GM12878 (cell line): ENCODE results near the gene DNAJB6. TPM values are rescaled to one million over a fixed set of nuclear protein-coding genes. Genes with fewer than 3 reads are reported as not detected.
"Not testable (repeated sequence)": the region's sequence is repeated elsewhere in the genome, so short reads cannot be mapped to it uniquely, and the experiment has no call there.

ENCODE experiments used
- ATAC-seq: fragments of 200-7000 bp; cut with Tn5 transposase; 3 replicates; pipeline ENCODE4 v1.9.1; 2020; ENCODE audit warnings: mild to moderate bottlenecking, moderate library complexity
- BruUV-seq: library from RNA; stranded (reverse); fragments of 400-500 nt; replicated peaks from 2 replicates; lab custom pipeline; 2021; lab: Mats Ljungman, UMichigan
- CTCF ChIA-PET: fragments of 300-600 bp; sonication (Branson Sonifier 250); formaldehyde crosslinking; extraction: SDS; loops from one replicate; lab custom pipeline; 2021; ENCODE audit warnings: inconsistent platforms; lab: Yijun Ruan, JAX
- POLR2A ChIA-PET: fragments of 350-600 bp; formaldehyde crosslinking; extraction: SDS; loops from one replicate; lab custom pipeline; 2021; ENCODE audit warnings: inconsistent platforms; lab: Charles Lee
- RAD21 ChIA-PET: fragments of 300-600 bp; sonication (Branson Sonifier 250); formaldehyde crosslinking; loops from one replicate; lab custom pipeline; 2023; ENCODE audit warnings: antibody characterized with exemption; ENCODE audit not compliant: unreplicated experiment; lab: Charles Lee
- SMC1A ChIA-PET: fragments of 300-600 bp; sonication (Branson Sonifier 250); formaldehyde crosslinking; loops from one replicate; lab custom pipeline; 2023; ENCODE audit not compliant: unreplicated experiment, uncharacterized antibody; lab: Charles Lee
- DNase-seq: peaks from one replicate; pipeline ENCODE4 v3.0.0-alpha.2; 2011; ENCODE audit warnings: low read depth, low spot score
- FAIRE-seq: peaks from 3 replicates; lab custom pipeline; 2011; peaks lifted over from hg19 to GRCh38; lab: Jason Lieb, UNC
- H2AFZ ChIP-seq: 2 replicates; pipeline ENCODE4 v1.6.0; 2011; ENCODE audit warnings: low read depth, low read length, control low read depth; ENCODE audit not compliant: control insufficient read depth
- H3K27ac ChIP-seq: 2 replicates; pipeline ENCODE4 v1.5.1; 2011; ENCODE audit warnings: control low read depth; ENCODE audit not compliant: control insufficient read depth, insufficient read depth
- H3K27me3 ChIP-seq, 2 experiments: replicated peaks in 1 of 2; 2 replicates each; pipeline versions ENCODE4 v1.6.0 to v1.6.1; 2011; ENCODE audit warnings: low read length in 1 of 2; ENCODE audit not compliant: control insufficient read depth in 2 of 2, insufficient read depth in 2 of 2
- H3K36me3 ChIP-seq, 2 experiments: 2 replicates each; pipeline ENCODE4 v1.5.1; 2011; ENCODE audit warnings: low read length in 1 of 2; ENCODE audit not compliant: control insufficient read depth in 2 of 2, insufficient read depth in 2 of 2
- H3K4me1 ChIP-seq: 2 replicates; pipeline ENCODE4 v1.6.1; 2011; ENCODE audit warnings: mild to moderate bottlenecking, low read length, moderate library complexity, mixed read lengths; ENCODE audit not compliant: control insufficient read depth, insufficient read depth
- H3K4me2 ChIP-seq: 2 replicates; pipeline ENCODE4 v1.6.0; 2011; ENCODE audit warnings: control low read depth; ENCODE audit not compliant: control insufficient read depth, insufficient read depth
- H3K4me3 ChIP-seq: fragments of 200-600 bp; sonication (generic); 2 replicates; pipeline ENCODE4 v1.5.1; 2016
- H3K79me2 ChIP-seq: 2 replicates; pipeline ENCODE4 v1.6.0; 2011; ENCODE audit warnings: low read length; ENCODE audit not compliant: control insufficient read depth, insufficient read depth
- H3K9ac ChIP-seq: 2 replicates; pipeline ENCODE4 v1.8.0; 2011; ENCODE audit warnings: low read length, control low read depth, mixed read lengths; ENCODE audit not compliant: control insufficient read depth, insufficient read depth
- H3K9me3 ChIP-seq: replicated peaks from 3 replicates; pipeline ENCODE4 v1.5.1; 2011; ENCODE audit warnings: mild to moderate bottlenecking, low read length; ENCODE audit not compliant: control insufficient read depth, insufficient read depth
- H4K20me1 ChIP-seq: 2 replicates; pipeline ENCODE4 v1.6.0; 2011; ENCODE audit not compliant: control insufficient read depth, insufficient read depth
- CEBPB ChIP-seq, 2 experiments: fragments of 150-350 bp in 1 of 2; IDR thresholded peaks; 2 replicates each; pipeline ENCODE4 v1.6.1; 2012 to 2014; ENCODE audit warnings: low read depth in 2 of 2, low read length in 2 of 2, borderline replicate concordance in 1 of 2, inconsistent platforms in 1 of 2
- EED ChIP-seq: sonication (generic); IDR thresholded peaks from 2 replicates; pipeline ENCODE4 v1.6.1; 2016; ENCODE audit warnings: antibody characterized with exemption, low read depth
- JUND ChIP-seq: IDR thresholded peaks from 2 replicates; pipeline ENCODE4 v1.6.1; 2012; ENCODE audit warnings: low read depth, mild to moderate bottlenecking, low read length, improper control_type of control experiment, moderate library complexity
- MYB ChIP-seq: fragments of 150-350 bp; IDR thresholded peaks from 2 replicates; pipeline ENCODE4 v1.6.1; 2014; ENCODE audit warnings: mild to moderate bottlenecking, low read depth, low read length, borderline replicate concordance
- NFYB ChIP-seq: IDR thresholded peaks from 2 replicates; pipeline ENCODE4 v1.6.1; 2011; ENCODE audit warnings: low read depth, mild to moderate bottlenecking, low read length, improper control_type of control experiment, moderate library complexity; ENCODE audit not compliant: insufficient read depth
- POLR2AphosphoS2 ChIP-seq: IDR thresholded peaks from 2 replicates; pipeline ENCODE4 v1.6.1; 2011; ENCODE audit warnings: low read depth, mild to moderate bottlenecking, low read length, improper control_type of control experiment, moderate library complexity
- STAT3 ChIP-seq: IDR thresholded peaks from 2 replicates; pipeline ENCODE4 v1.6.1; 2011; ENCODE audit warnings: low read depth, low read length, improper control_type of control experiment
- TAF1 ChIP-seq: IDR thresholded peaks from 2 replicates; pipeline ENCODE4 v1.6.1; 2011; ENCODE audit warnings: mild to moderate bottlenecking, low read depth, low read length, borderline replicate concordance
- WGBS: methylation state at CpG from one replicate; pipeline ENCODE4 v1.1.6; 2016; ENCODE audit warnings: low lambda C conversion rate; ENCODE audit not compliant: insufficient replicate concordance, insufficient coverage; ENCODE audit errors: missing lambda C conversion rate; 5-methylcytosine and 5-hydroxymethylcytosine counted together
- in situ Hi-C: fragments of 300-500 bp; cut with MboI; formaldehyde crosslinking; loops from 9 replicates; pipeline ENCODE4 v1.14.3; 2018; ENCODE audit warnings: mixed read lengths
- intact Hi-C: fragments of 100-400 bp; cut with micrococcal nuclease; formaldehyde crosslinking; loops from one replicate; pipeline ENCODE4 v1.14.2; 2022; ENCODE audit not compliant: unreplicated experiment
- polyA plus RNA-seq, 11 experiments: library from polyadenylated mRNA; depleted of rRNA in 4 of 11; unstranded in 6 of 11; stranded (reverse) in 5 of 11; fragments of >200 nt; fragmentation: Nextera tagmentation in 4 of 11; fragmentation: Illumina TruSeq in 1 of 11; extraction: Ambion mirVana in 4 of 11; extraction: Trizol in 1 of 11; gene quantifications; 1 replicate in 1 of 11; 2 replicates in 10 of 11; pipeline versions ENCODE4 v1.2.1 to v1.2.3, GENCODE V29; 2011 to 2016; ENCODE audit warnings: inconsistent platforms in 2 of 11, missing spikeins in 2 of 11, low read depth in 1 of 11
- total RNA-seq, 4 experiments: library from RNA; depleted of rRNA in 3 of 4; stranded (reverse); fragments of >200 nt in 3 of 4; fragmentation: Illumina TruSeq in 1 of 4; extraction: Trizol in 1 of 4; gene quantifications; 2 replicates each; pipeline versions ENCODE4 v1.2.1 to v1.2.3, GENCODE V29; 2013 to 2021
- TF ChIP-seq, protein P1 (sequence below): IDR thresholded peaks from 2 replicates; pipeline ENCODE4 v1.6.1; 2011; ENCODE audit warnings: borderline replicate concordance, low read depth, mild to moderate bottlenecking, moderate library complexity, mixed read lengths, low read length; ENCODE audit not compliant: insufficient read depth; ENCODE audit errors: extremely low read length

DNAJB6 gene
- total and polyA plus RNA-seq, 10 of the 15 experiments (the other 5 are each of a cell fraction or from before 2014, with no cell fraction given), result 34.5 to 117 (median 53.1) TPM

DNA sequence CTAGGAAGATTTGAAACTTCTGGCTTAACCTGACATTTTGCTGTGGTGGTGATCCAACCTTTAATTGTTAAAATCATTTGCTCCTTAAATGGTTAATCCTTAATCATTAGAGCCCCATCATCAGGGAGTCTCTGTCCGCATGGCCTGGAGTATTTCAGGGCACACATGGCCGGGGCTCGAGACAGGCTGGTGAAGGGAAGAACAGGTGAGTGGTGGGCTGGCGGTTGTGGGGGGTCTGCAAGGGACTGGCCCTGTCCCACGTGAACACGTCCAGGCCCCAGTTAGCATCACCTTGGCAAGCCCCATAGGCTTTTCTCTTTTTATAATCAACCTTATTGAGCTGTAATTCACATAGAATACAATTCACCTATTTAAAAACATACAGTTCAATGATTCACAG is 109.5 kb downstream of the DNAJB6 start (continued):
- no peak for TF ChIP-seq TAF1
- TF ChIP-seq, all 136 proteins: peak for 0

GRCh38 chr7:157454003-157454402 is 117.2 kb downstream of the DNAJB6 start:
- DNase-seq, H3K36me3 ChIP-seq, BruUV-seq, H3K4me1 ChIP-seq, ATAC-seq, H3K79me2 ChIP-seq, POLR2A ChIA-PET, H3K4me2 ChIP-seq, H2AFZ ChIP-seq, H4K20me1 ChIP-seq, in situ Hi-C loops, SMC1A ChIA-PET, RAD21 ChIA-PET, H3K27me3 ChIP-seq, H3K9me3 ChIP-seq, intact Hi-C loops, H3K9ac ChIP-seq, FAIRE-seq, CTCF ChIA-PET, H3K4me3 ChIP-seq, H3K27ac ChIP-seq: not testable (repeated sequence)
- WGBS, result 57% methylated on average over 10 of the region's 12 CpGs

- Histone ChIP-seq H3K9me3 (no peaks in the 10 kb centered on the region), H4K20me1 (no peaks in the 10 kb centered on the region), H3K36me3 (no peaks in the 10 kb centered on the region), H3K4me2 (no peak overlapping the region), H3K79me2 (no peaks in the 10 kb centered on the region), H3K4me3 (no peak overlapping the region), H3K27ac (no peak overlapping the region), H3K9ac (no peak overlapping the region), H2AFZ (no peak overlapping the region), H3K4me1 (no peaks in the 10 kb centered on the region), H3K27me3 (no peaks in the 10 kb centered on the region; a peak in 1 of 4 replicates)
- intact Hi-C loops, result no loop called here
- ATAC-seq (no peak), DNase-seq (no peak), FAIRE-seq (no peak)
- ChIA-PET SMC1A (no interaction called here), POLR2A (no interaction called here), RAD21 (no interaction called here), CTCF (no interaction called here)
- in situ Hi-C loops, result no loop called here
- BruUV-seq, result no TSS peak
- 35% methylated on average over 26 of the region's 27 CpGs for WGBS
- TF ChIP-seq, protein P1, sequence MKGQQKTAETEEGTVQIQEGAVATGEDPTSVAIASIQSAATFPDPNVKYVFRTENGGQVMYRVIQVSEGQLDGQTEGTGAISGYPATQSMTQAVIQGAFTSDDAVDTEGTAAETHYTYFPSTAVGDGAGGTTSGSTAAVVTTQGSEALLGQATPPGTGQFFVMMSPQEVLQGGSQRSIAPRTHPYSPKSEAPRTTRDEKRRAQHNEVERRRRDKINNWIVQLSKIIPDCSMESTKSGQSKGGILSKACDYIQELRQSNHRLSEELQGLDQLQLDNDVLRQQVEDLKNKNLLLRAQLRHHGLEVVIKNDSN, result no peak
- TF ChIP-seq NFYB, result no peak
- no peak for TF ChIP-seq POLR2AphosphoS2
- TF ChIP-seq MYB, result no peak
- TF ChIP-seq CEBPB (IDR thresholded peaks at IDR 0.05; ENCODE audit: borderline replicate concordance in 1 of 2, low read depth in 2 of 2, low read length in 2 of 2), result no peak
- no peak for TF ChIP-seq STAT3
- no peak for TF ChIP-seq EED
- TF ChIP-seq JUND, result no peak
Observed at GRCh38 chr7:157457355-157458253, 120.8 kb downstream of the DNAJB6 start.
